ENCODE measurements around the gene MTFR1L.

MTFR1L gene

GRCh38 chr1:25807480-25808390, 12.0 kb upstream of the MTFR1L start:
- no peak for DNase-seq (ENCODE audit: low read depth)

DNA sequence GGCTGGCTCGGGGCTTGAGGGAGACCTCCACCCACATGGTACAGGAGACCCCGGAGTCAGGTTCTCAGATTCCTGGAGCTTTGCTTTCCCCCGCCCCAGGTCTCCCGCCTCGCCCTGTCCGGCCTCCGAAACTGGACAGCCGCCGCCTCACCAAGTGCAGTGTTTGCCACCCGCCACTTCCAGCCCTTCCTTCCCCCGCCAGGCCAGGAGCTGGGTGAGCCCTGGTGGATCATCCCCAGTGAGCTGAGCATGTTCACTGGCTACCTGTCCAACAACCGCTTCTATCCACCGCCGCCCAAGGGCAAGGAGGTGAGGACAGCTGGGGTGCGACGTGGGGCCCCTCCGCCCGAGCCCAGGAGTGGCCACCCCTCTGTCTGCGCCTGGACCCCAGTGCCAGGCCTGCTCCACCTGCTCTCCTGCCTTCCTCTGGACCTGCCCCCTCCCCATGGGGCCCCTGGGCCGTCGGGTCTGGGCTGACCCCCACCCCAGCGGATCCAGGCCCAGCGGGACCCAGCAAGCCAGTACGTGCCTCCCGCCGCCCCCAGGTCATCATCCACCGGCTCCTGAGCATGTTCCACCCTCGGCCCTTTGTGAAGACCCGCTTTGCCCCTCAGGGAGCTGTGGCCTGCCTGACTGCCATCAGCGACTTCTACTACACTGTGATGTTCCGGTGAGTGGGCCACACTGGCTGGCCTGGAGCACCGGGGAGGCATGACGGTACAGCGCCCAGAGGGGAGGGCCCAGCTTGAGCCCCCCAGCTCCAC, 11.1 kb upstream of the MTFR1L start:
- DNase-seq (ENCODE audit: low read depth) = no peak

- no peak for DNase-seq (ENCODE audit: low read depth)
Observed at GRCh38 chr1:25809283-25809926, 10.3 kb upstream of the MTFR1L start.

GRCh38 chr1:25809929-25810328, 9.8 kb upstream of the MTFR1L start:
- DNase-seq (ENCODE audit: low read depth) = no peak

DNA sequence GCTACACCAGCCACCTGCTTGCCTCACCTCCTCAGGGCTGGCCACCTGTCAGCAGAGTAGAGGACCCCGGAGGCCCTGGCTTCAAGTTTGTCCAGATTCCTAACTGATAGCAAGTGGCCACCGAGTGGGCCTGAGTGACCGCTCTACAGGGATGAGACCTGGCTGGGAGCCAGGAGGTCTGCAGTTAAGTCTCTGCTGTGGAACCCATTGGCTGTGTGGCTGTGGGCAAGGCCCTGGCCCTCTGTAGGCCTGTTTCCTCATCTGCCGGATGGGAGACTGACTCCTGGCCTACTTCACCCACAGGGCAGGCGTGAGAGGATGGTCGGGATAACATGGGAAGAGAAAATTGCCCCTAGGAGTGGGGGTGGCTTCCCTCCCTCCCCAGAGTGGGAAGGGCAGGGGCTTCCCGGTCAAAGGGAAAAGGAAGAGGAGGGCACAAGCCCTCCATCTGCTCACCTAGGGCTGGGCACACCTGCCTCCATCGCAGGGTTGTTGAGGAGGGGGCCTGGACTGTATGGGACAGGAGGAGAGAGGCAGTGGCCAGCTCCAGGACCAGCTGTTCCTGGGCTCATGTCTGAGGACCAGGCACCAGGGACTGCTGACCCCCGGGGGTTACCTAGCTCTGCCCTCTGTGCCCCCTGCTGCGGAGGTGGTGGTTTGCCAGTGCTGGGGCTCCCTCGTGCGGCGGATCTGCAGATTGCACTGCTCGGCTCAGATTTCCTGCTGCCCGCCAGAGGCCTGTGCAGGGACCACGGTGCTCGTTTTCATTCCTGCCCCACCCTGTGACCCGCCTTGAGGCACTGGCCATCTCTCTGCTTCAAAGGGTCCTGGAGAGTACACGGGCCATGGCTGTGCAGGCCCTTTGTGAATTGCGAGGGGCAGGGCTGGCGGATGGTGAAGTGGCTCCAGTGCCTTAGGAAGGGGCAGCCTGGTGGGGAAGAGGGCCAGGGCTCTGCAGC, 9.1 kb upstream of the MTFR1L start:
- DNase-seq (ENCODE audit: low read depth) = no peak

- DNase-seq (ENCODE audit: low read depth) = no peak
Observed at GRCh38 chr1:25811384-25812082, 8.2 kb upstream of the MTFR1L start.

- DNase-seq (ENCODE audit: low read depth) = no peak
Observed at GRCh38 chr1:25813071-25813733, 6.6 kb upstream of the MTFR1L start.

DNA sequence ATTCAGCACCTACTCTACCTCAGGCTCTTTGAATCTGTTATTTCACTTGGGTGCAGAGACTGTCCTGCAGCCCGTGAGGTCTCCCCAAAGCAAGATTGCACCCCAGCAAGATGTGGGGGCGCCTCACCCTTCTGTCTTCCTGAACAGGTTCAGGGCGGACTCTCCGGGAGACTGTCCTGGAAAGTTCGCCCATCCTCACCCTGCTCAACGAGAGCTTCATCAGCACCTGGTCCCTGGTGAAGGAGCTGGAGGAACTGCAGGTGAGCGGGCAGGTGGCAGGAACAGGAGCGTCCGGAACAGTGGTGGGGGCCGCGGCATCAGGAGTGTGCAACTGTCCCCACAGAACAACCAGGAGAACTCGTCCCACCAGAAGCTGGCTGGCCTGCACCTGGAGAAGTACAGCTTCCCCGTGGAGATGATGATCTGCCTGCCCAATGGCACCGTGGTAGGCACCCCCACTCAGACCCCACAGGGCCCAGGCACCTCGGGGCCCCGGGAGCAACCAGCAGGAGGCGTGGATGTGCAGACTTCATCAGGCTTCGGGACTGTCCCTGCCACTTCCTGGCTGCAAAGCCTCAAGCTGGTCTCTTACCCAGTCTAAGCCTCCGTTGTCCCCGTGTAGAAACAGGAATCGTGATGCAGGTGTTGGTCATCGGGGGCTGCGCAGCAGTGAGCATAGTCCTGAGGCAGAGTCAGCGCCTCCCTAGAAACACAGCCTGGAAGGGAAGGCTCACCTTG, 5.9 kb upstream of the MTFR1L start:
- no peak for DNase-seq (ENCODE audit: low read depth)

DNA sequence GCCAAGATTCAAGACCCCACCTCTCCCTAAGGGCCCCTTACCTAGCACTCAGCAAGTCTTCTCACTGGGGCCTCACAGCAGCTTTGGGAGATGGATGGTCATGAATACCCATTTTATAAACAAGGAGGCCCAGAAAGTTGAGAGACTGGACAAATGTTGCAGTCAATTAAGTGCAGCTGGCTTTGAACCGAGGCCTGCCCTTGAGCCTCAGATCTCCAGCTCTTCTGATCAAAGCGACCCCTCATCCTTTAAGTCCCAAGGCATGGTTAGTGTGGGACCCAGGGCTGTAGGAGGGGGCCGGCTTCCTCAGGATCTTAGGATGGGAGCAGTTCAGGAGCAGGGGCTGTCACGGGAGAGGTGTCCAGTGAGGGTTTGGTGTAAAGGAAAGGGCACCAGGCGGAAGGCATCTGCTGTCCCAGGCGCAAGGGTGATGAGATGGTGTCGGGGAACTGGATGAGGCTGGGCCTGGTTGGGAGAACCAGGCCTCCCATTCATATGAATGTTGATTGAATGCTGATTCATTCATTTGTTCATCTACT, 5.1 kb upstream of the MTFR1L start:
- DNase-seq (ENCODE audit: low read depth) = no peak

- DNase-seq (ENCODE audit: low read depth) = no peak
Observed at GRCh38 chr1:25815208-25816111, 4.3 kb upstream of the MTFR1L start.

DNA sequence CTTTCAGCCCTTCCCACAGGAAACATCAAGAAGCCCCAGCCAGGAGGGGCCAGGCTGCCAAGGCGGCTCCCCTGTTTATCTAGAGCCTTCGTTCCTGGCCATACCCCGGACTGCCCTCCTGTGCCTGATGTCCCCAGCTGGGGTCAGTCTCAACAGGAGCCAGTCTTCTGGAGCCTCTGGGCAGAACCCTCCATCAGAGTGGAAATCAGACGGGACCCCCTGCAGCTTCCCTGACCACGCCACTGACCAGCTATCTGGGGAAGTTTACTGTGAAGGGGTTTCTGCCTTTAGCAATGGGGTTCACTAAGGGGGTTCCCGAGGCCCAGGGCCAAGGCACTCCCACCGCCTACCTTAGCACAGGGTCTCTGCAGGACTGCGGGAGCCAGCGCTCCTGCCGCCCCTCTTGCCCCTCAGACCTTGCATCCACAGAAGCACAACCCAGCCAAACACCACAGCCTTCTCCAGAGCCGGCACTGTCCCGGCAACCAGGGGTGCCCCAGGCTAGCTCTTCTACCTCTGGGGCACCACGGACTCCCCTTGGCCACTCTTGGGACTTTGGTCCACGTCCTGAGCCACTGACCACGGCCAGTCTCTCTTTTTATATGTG, 3.5 kb upstream of the MTFR1L start:
- no peak for DNase-seq (ENCODE audit: low read depth)

DNA sequence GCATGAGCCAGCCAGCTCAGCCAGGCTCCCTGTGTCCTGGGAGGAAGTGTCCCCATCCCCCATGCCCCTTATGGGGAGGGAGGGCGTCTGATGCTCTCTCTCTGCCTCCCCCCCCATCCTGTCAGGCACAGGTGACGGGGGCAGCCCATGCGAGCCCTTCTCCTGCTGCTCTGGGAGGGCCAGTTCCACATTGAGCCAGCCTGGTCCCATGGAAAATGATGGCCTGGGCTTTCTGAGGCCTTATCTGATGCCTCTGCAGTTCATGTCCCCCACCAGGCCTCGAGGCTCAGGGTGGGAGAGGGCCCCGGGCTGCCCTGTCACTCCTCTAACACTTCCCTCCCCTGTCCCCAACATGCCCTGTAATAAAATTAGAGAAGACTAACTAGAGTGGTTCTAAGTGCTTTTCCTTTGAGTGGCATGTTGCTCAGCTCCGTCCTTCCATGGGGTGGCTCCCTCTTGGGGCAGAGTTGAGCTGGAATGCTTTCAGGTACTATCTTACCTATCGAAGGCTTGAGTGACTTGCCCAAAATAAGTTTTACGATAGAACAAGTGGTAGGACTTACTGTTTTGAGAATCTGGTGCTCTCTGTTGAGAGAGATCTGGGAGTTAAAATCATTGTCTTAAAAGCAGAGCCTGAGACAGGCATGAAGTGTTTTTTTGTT, 1.8 kb upstream of the MTFR1L start:
- no peak for DNase-seq (ENCODE audit: low read depth)

GRCh38 chr1:25818569-25818968, 1.2 kb upstream of the MTFR1L start:
- DNase-seq (ENCODE audit: low read depth) = no peak

- DNase-seq (ENCODE audit: low read depth) = no peak
Observed at GRCh38 chr1:25820247-25821111, 725 bp downstream of the MTFR1L start.

GRCh38 chr1:25821112-25821476, 1.3 kb downstream of the MTFR1L start:
- DNase-seq (ENCODE audit: low read depth) = no peak

DNA sequence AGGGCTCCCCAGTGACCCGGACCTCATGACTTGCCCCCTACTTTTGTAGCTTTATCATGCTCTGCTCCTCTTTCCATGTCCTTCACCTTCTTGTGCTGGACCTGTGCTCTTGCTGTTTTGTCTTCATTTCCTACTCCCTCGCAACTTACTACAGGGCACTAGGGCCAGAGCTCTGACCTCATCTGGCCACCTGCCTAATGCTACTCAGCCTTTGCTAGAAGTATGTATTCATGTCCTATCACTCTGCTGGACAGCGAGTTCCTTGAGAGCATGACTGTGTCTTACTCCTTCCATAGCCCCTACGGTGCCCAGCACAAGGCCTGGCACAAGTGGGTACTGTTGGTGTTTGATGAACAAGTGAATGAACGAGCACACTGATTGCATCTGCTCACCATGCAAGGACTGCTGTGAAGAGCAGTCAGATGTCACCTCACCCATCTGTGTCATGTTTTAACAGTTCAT, 1.9 kb downstream of the MTFR1L start:
- no peak for DNase-seq (ENCODE audit: low read depth)

Measured in HS-5 (cell line).